ENCODE measurements around the gene DIRAS2. TPM values are rescaled to one million over a fixed set of nuclear protein-coding genes. Genes with fewer than 3 reads are reported as not detected.

The DIRAS2 gene
- total and polyA plus RNA-seq, 2 donors (not counting 3 experiments of a cell fraction or from before 2014, with no cell fraction given) = not detected

DNA sequence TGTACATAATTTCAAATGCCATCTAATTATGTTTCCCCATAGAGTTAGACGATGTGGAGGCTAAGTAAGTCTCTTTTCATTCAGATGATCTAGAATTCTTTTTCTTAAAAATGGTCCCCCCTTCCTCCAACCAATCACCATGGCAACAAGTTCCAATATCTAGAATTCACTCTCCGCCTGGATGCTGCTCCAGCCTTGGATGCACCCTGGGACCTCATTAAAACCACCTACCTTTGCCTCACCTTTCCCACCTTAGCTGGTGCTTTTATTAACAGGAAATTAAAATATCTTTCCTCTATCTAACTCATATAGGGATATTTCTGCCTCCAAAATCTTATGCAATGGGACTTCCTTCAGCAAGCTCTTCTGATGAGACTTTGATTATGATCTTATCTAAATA is 49.0 kb downstream of the DIRAS2 start:
- Histone ChIP-seq H3K4me3 (replicated peaks in 1 of 3; ENCODE audit: insufficient read depth in 1 of 3, low read depth in 1 of 3, low read length in 3 of 3) (no peak overlapping the region), H3K4me1 (ENCODE audit: control insufficient read depth, extremely low read depth, insufficient read depth, low read length) (no peaks in the 10 kb centered on the region), H4K20me1 (replicated peaks; ENCODE audit: control insufficient read depth, extremely low read depth, insufficient read depth, low read length) (no peaks in the 10 kb centered on the region), H3K4me2 (ENCODE audit: insufficient read depth, low read length) (no peak overlapping the region), H2AFZ (ENCODE audit: low read depth, low read length) (no peak overlapping the region), H3K9ac (replicated peaks; ENCODE audit: extremely low read depth, insufficient read depth, low read length) (no peak overlapping the region), H3K9me3 (replicated peaks; ENCODE audit: control insufficient read depth, insufficient read depth, low read length) (no peaks in the 10 kb centered on the region), H3K27me3 (ENCODE audit: control insufficient read depth in 2 of 2, insufficient read depth in 2 of 2, low read length in 2 of 2) (no peaks in the 10 kb centered on the region), H3K27ac (ENCODE audit: insufficient read depth, low read depth, low read length) (no peak overlapping the region), H3K79me2 (ENCODE audit: control insufficient read depth, insufficient read depth, low read length) (no peaks in the 10 kb centered on the region), H3K9me1 (replicated peaks; ENCODE audit: control insufficient read depth, extremely low read depth, insufficient read depth, low read length) (no peaks in the 10 kb centered on the region), H3K36me3 (ENCODE audit: control insufficient read depth in 2 of 2, extremely low read depth in 1 of 2, insufficient read depth in 2 of 2, low read length in 2 of 2) (no peaks in the 10 kb centered on the region)
- FAIRE-seq = no peak
- TF ChIP-seq EZH2 (IDR thresholded peaks at IDR 0.05; ENCODE audit: borderline replicate concordance, low read depth, low read length, severe bottlenecking) = no peak
- no peak for TF ChIP-seq MYC (IDR thresholded peaks at IDR 0.05; ENCODE audit: low read depth, low read length)
- CTCF ChIA-PET = no interaction called here
- intact Hi-C loops (cut with micrococcal nuclease) = no loop called here
- dilution Hi-C loops (cut with MboI; ENCODE audit: extremely low pct_ligation_motif_present, low sequenced_read_pairs) = no loop called here
- no TSS peak for BruUV-seq (replicated peaks)
- no peak for DNase-seq (ENCODE audit: low read depth, low spot score)
- POLR2A ChIA-PET = no interaction called here

DNA sequence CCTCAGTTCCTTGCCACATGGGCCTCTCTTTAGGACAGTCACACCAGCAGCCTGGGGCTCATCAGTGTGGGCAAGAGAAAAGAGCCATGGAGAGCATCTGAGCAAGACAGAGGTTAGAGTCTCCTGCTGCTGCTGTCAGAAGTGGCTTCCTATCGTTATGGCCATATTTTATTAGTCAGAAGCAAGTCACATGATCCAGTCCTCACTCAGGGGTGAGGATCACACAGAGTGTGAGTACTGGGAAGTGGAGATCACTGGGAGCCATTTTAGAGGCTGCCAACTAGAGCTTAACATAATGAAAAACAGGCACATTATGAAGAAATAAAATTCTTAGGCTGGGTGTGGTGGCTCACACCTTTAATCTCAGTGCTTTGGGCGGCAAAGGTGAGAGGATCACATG is 62.0 kb downstream of the DIRAS2 start:
- Histone ChIP-seq H3K9me1 (replicated peaks; ENCODE audit: control insufficient read depth, extremely low read depth, insufficient read depth, low read length) (no peaks in the 10 kb centered on the region), H3K27ac (ENCODE audit: insufficient read depth, low read depth, low read length) (no peak overlapping the region), H3K9me3 (replicated peaks; ENCODE audit: control insufficient read depth, insufficient read depth, low read length) (peaks cover 2% of the 10 kb centered on the region), H3K79me2 (ENCODE audit: control insufficient read depth, insufficient read depth, low read length) (no peaks in the 10 kb centered on the region), H3K4me3 (replicated peaks in 1 of 3; ENCODE audit: insufficient read depth in 1 of 3, low read depth in 1 of 3, low read length in 3 of 3) (no peak overlapping the region), H2AFZ (ENCODE audit: low read depth, low read length) (no peak overlapping the region), H3K36me3 (ENCODE audit: control insufficient read depth in 2 of 2, extremely low read depth in 1 of 2, insufficient read depth in 2 of 2, low read length in 2 of 2) (no peaks in the 10 kb centered on the region), H3K4me1 (ENCODE audit: control insufficient read depth, extremely low read depth, insufficient read depth, low read length) (no peaks in the 10 kb centered on the region), H4K20me1 (replicated peaks; ENCODE audit: control insufficient read depth, extremely low read depth, insufficient read depth, low read length) (no peaks in the 10 kb centered on the region), H3K27me3 (ENCODE audit: control insufficient read depth in 2 of 2, insufficient read depth in 2 of 2, low read length in 2 of 2) (no peaks in the 10 kb centered on the region), H3K4me2 (ENCODE audit: insufficient read depth, low read length) (no peak overlapping the region), H3K9ac (replicated peaks; ENCODE audit: extremely low read depth, insufficient read depth, low read length) (no peak overlapping the region)
- intact Hi-C loops (cut with micrococcal nuclease) (no loop called here), dilution Hi-C loops (cut with MboI; ENCODE audit: extremely low pct_ligation_motif_present, low sequenced_read_pairs) (no loop called here)
- no peak for TF ChIP-seq FOS (IDR thresholded peaks at IDR 0.05; ENCODE audit: borderline replicate concordance, insufficient read depth, low read length)
- no peak for TF ChIP-seq MAX (IDR thresholded peaks at IDR 0.05; ENCODE audit: insufficient read depth, insufficient read length)
- TF ChIP-seq POLR2A (IDR thresholded peaks at IDR 0.05; ENCODE audit: low read depth, low read length) = no peak
- TF ChIP-seq EZH2 (IDR thresholded peaks at IDR 0.05; ENCODE audit: borderline replicate concordance, low read depth, low read length, severe bottlenecking) = no peak
- no peak for TF ChIP-seq GATA2 (IDR thresholded peaks at IDR 0.05; ENCODE audit: insufficient read depth, insufficient read length, low read depth, low read length)
- BruUV-seq (replicated peaks) = no TSS peak
- DNase-seq (ENCODE audit: low read depth, low spot score) = no peak
- POLR2A ChIA-PET = no interaction called here
- FAIRE-seq = no peak
- CTCF ChIA-PET = no interaction called here
